Breast epithelium (tissue), 3 donors: ENCODE results near the gene PSMC3IP.

Experiments
- POLR2A ChIP-seq: fragments of 450-650 bp; IDR thresholded peaks from one replicate; pipeline ENCODE4 v1.6.1; 2016; ENCODE audit warnings: antibody characterized with exemption, mild to moderate bottlenecking, moderate library complexity
- POLR2AphosphoS5 ChIP-seq, 3 donors: sonication (generic); formaldehyde crosslinking; IDR thresholded peaks; one replicate each; pipeline ENCODE4 v1.6.1; 2017; ENCODE audit warnings: antibody characterized with exemption in 3 of 3
- TF ChIP-seq, protein P1 (sequence below), 3 donors: fragments of 450-650 bp; IDR thresholded peaks; one replicate each; pipeline ENCODE4 v1.5.1; 2016 to 2017; ENCODE audit warnings: antibody characterized with exemption in 3 of 3, mild to moderate bottlenecking in 3 of 3, moderate library complexity in 3 of 3

DNA sequence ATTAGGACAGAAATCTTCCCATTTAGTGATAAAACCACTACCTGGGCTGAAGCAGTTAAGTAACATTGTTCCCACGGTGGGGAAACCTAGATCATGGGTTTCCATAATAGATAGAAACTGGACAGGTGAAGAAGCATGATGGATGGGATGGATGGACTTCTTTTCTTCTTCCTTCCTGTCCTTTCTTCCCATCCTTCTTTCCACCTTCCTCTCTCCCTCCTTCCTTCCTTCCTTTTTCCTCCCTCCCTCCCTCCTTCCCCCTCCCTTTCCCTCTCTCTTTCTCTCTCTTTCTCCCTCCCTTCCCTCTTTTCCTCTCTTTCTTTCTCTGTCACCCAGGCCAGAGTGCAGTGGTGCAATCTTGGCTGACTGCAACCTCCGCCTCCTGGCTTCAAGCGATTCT lies 3.1 kb downstream of the PSMC3IP start:
- TF ChIP-seq, protein P1, sequence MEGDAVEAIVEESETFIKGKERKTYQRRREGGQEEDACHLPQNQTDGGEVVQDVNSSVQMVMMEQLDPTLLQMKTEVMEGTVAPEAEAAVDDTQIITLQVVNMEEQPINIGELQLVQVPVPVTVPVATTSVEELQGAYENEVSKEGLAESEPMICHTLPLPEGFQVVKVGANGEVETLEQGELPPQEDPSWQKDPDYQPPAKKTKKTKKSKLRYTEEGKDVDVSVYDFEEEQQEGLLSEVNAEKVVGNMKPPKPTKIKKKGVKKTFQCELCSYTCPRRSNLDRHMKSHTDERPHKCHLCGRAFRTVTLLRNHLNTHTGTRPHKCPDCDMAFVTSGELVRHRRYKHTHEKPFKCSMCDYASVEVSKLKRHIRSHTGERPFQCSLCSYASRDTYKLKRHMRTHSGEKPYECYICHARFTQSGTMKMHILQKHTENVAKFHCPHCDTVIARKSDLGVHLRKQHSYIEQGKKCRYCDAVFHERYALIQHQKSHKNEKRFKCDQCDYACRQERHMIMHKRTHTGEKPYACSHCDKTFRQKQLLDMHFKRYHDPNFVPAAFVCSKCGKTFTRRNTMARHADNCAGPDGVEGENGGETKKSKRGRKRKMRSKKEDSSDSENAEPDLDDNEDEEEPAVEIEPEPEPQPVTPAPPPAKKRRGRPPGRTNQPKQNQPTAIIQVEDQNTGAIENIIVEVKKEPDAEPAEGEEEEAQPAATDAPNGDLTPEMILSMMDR (IDR thresholded peaks at IDR 0.05): no peak
- TF ChIP-seq POLR2AphosphoS5 (IDR thresholded peaks at IDR 0.05): no peak
- TF ChIP-seq POLR2A: no peak
